Right atrium auricular region (tissue), 2 donors: ENCODE results near the gene DPP10. TPM values are rescaled to one million over a fixed set of nuclear protein-coding genes. Genes with fewer than 3 reads are reported as not detected.

Source experiments
- DNase-seq: peaks from one replicate; pipeline ENCODE4 v3.0.0-alpha.2; 2019; ENCODE audit warnings: low spot score
- H3K27ac ChIP-seq, 2 donors: fragments of 200-600 bp; sonication (generic); 1 replicate in 1 of 2; 2 replicates in 1 of 2; pipeline ENCODE4 v1.5.1; 2016 to 2019
- H3K27me3 ChIP-seq, 2 donors: fragments of 200-600 bp; sonication (generic); one replicate each; pipeline versions ENCODE4 v1.5.1 to v1.6.0; 2017 to 2019
- H3K36me3 ChIP-seq: fragments of 200-600 bp; sonication (generic); one replicate; pipeline ENCODE4 v1.5.1; 2016
- H3K4me1 ChIP-seq, 2 donors: fragments of 200-600 bp; sonication (generic); one replicate each; pipeline versions ENCODE4 v1.5.1 to v1.6.0; 2017 to 2019
- H3K4me3 ChIP-seq, 2 donors: fragments of 200-600 bp; sonication (generic); 1 replicate in 1 of 2; 2 replicates in 1 of 2; pipeline ENCODE4 v1.5.1; 2017 to 2019; ENCODE audit warnings: mild to moderate bottlenecking in 1 of 2, moderate library complexity in 1 of 2
- H3K9me3 ChIP-seq, 2 donors: fragments of 200-600 bp; sonication (generic); one replicate each; pipeline ENCODE4 v1.5.1; 2019
- CTCF ChIP-seq, 2 donors: fragments of 200-600 bp; sonication (generic); IDR thresholded peaks; one replicate each; pipeline ENCODE4 v1.5.1; 2019; ENCODE audit warnings: antibody characterized with exemption in 2 of 2
- total RNA-seq, 2 donors: library from RNA; depleted of rRNA; stranded (reverse); fragments of >200 nt; gene quantifications; one replicate each; pipeline ENCODE4 v1.1.0, GENCODE V29; 2016

DPP10 gene
- total RNA-seq, 2 donors from 2014 or later, result not detected

- H3K27me3 ChIP-seq, result no peaks in the 10 kb centered on the region
- H3K36me3 ChIP-seq, result no peaks in the 10 kb centered on the region
- DNase-seq, result no peak
- no peak for TF ChIP-seq CTCF (IDR thresholded peaks at IDR 0.05)
- no peak overlapping the region for H3K27ac ChIP-seq
- no peaks in the 10 kb centered on the region for H3K4me1 ChIP-seq
- no peak overlapping the region for H3K4me3 ChIP-seq
- peaks cover 0 to 11% of the 10 kb centered on the region in 2 donors for H3K9me3 ChIP-seq
Measured at GRCh38 chr2:114926303-114926702, 483.9 kb downstream of the DPP10 start.

GRCh38 chr2:114929225-114929624, 486.8 kb downstream of the DPP10 start:
- Histone ChIP-seq H3K4me3 (no peak overlapping the region), H3K9me3 (peaks cover 0 to 11% of the 10 kb centered on the region in 2 donors), H3K27ac (no peak overlapping the region), H3K27me3 (no peaks in the 10 kb centered on the region), H3K4me1 (no peaks in the 10 kb centered on the region), H3K36me3 (no peaks in the 10 kb centered on the region)
- no peak for DNase-seq
- TF ChIP-seq CTCF (IDR thresholded peaks at IDR 0.05), result no peak

GRCh38 chr2:114933671-114934241, 491.3 kb downstream of the DPP10 start:
- Histone ChIP-seq H3K9me3 (peaks cover 0 to 11% of the 10 kb centered on the region in 2 donors), H3K4me1 (no peaks in the 10 kb centered on the region), H3K27me3 (no peaks in the 10 kb centered on the region), H3K36me3 (no peaks in the 10 kb centered on the region), H3K4me3 (no peak overlapping the region), H3K27ac (no peak overlapping the region)
- TF ChIP-seq CTCF (IDR thresholded peaks at IDR 0.05), result no peak
- no peak for DNase-seq

GRCh38 chr2:114935031-114935430, 492.6 kb downstream of the DPP10 start:
- Histone ChIP-seq H3K36me3 (no peaks in the 10 kb centered on the region), H3K9me3 (peaks cover 0 to 2% of the 10 kb centered on the region in 2 donors), H3K27me3 (no peaks in the 10 kb centered on the region), H3K4me1 (no peaks in the 10 kb centered on the region), H3K27ac (no peak overlapping the region), H3K4me3 (no peak overlapping the region)
- TF ChIP-seq CTCF (IDR thresholded peaks at IDR 0.05), result no peak
- DNase-seq, result no peak

- Histone ChIP-seq H3K36me3 (no peaks in the 10 kb centered on the region), H3K27me3 (no peaks in the 10 kb centered on the region), H3K27ac (no peak overlapping the region), H3K9me3 (no peaks in the 10 kb centered on the region), H3K4me1 (no peaks in the 10 kb centered on the region), H3K4me3 (no peak overlapping the region)
- no peak for DNase-seq
- no peak for TF ChIP-seq CTCF (IDR thresholded peaks at IDR 0.05)
Measured at GRCh38 chr2:114937366-114937930, 495.0 kb downstream of the DPP10 start.
